Measurements from ENCODE around the gene MYADML2. TPM values are rescaled to one million over a fixed set of nuclear protein-coding genes. Genes with fewer than 3 reads are reported as not detected.
"Not testable (repeated sequence)": the region's sequence is repeated elsewhere in the genome, so short reads cannot be mapped to it uniquely, and the experiment has no call there.

The MYADML2 gene
- total RNA-seq, 1 donor, result not detected

DNA sequence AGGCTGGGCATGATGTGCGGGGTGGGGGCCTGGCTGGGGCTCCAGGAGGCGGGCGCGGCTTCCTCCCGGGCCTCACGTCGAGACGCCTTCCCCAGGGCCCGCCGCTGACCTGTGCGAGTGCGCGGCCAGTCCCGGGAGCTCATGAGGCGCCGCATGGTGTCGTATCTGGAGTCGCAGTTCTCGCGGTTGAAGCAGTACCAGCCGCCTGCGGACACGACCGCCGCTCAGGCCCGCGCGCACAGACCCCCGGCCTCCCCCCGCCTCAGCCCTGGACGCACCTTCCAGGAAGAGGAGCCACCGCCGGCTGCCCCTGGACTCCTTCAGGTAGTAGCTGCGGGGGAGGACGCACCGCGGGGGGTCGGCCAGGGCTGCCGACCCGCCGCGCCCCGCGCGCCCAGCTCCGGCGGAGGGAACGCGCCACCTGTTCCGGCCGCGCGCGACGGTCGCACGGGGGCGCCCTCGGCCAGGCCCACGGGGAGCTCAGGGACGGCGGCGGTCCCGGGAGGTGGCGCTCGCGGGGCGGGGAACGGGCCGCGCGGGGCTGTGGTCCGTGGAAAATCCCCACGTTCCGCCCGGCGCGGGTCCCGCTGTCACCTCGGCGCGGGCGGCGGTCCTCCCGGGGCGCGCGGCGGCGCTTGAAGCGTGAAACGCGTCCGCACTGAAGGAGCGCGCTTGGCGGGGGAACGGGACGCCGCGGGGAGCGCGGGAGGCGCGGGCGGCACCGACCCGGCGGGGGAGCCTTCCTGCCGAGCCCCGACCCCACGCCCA is 12.5 kb upstream of the MYADML2 start:
- DNase-seq (ENCODE audit: low read depth in 2 of 3, low spot score in 2 of 3), result peak; percentile 71 to 85 (median 78)

DNA sequence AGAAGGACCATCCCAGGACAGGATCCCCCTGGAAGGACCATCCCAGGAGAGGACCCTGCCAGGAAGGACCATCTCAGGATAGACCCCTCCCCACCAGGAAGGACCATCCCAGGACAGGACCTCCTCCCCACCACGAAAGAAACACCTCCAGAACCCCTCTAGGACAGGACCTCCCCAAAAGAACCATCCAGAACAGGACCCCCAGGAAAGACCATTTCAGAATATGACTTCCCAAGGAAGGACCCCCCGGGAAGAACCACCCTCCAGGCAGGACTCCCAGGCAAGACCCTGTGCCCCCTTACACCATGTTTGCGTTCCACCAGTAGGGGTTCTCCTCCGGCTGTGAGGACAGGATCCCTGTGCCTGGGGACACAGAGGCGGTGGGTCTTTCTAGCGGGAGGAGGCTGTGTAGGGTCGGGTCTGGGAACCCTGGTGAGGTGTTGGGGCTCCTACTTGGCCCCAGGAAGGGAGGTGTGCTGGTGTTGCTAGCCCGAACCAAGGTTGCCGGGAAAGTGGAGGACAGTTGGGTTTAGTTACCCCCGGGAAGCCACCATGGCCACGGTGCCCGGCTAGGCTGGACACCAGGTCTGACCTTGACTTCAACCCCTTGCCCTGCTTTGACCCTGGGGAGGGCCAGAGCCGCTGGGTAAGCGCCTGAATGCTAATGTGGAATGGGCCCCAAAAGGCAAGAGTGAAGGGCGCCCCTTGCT is 11.8 kb upstream of the MYADML2 start:
- no peak for DNase-seq (ENCODE audit: low read depth in 2 of 3, low spot score in 2 of 3)

DNA sequence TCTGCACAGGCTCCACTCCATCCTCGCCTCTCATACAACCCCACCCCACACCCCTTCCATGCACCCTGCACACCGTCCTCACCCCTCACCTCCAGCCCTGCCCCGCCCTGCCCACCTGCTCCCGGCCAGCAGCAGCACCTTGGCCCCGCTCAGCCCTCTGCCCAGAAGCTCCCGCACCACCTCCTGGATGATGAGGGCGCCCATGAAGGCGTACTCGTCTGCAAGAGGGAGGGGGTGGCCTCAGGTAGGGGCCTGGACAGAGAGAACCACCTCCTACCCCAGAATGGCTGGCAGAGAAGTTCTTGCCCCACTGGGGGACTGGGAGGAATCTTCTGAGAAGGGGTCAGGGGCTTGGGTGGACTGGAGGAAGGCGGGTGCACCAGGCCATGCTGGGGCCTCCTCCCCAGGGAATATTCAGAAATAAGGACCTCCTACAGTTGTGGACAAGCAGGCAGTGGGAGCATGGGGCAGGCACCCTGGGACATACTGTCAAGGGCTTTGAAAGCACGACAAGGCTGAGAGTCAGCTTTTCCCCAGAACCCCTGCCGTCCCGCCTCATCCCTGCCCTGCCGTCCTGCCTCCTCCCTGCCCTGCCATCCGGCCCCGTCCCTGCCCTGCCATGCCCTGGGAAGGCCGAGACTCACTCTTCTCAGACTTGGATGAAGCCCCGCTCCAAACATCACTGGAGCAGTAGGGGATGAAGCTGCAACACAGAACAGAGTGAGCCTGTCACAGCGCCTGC is 10.8 kb upstream of the MYADML2 start:
- no peak for DNase-seq (ENCODE audit: low read depth in 2 of 3, low spot score in 2 of 3)

DNA sequence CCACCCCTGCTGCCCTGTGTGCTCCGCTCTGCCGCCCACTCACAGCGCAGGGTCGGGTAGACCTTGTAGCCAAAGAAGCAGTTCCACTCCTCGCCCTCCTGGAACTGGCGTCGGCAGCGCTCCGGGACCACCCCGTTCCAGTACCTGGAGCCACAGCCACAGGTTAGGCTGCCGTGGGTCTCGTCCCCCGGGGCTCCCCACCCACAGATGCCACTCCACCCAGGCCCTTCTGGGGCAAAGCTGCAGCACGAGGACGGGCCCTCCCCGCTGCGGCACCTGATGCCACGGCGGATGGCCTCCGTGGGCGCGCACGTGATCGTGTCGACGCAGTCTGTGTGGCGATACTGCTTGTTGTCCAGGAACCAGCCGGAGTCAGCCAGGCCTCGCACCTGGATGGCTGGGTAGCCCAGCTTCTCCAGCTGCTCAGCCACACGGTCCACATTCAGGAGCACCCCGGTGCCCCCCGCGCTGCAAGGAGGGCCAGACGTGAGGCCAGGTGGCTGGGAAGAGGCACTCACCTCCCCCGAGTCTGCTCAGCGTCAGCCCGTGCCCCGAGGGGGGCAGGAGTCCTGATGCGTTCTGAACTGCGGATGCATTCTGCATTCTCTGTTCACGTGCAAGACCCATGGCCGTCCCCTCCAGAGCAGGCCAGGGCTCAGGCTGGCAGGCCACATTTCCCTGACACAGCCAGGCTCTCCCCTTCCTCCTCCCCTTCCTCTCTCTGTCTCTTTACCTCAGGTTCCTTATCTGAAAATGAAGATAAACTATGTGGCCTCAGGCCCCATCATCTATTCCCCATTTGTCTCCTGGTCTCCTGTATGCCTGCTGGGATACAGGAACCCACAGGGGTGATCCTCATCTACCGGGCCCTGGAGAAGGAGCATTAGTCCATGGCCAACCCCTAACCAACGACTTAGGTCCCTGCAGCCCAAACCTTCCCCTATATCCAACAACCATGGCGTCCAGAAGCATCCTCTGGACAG is 9.9 kb upstream of the MYADML2 start:
- DNase-seq (ENCODE audit: low read depth in 2 of 3, low spot score in 2 of 3), result no peak

- no peak for DNase-seq (ENCODE audit: low read depth in 2 of 3, low spot score in 2 of 3)
Measured at GRCh38 chr17:81955756-81956544, 8.9 kb upstream of the MYADML2 start.

DNA sequence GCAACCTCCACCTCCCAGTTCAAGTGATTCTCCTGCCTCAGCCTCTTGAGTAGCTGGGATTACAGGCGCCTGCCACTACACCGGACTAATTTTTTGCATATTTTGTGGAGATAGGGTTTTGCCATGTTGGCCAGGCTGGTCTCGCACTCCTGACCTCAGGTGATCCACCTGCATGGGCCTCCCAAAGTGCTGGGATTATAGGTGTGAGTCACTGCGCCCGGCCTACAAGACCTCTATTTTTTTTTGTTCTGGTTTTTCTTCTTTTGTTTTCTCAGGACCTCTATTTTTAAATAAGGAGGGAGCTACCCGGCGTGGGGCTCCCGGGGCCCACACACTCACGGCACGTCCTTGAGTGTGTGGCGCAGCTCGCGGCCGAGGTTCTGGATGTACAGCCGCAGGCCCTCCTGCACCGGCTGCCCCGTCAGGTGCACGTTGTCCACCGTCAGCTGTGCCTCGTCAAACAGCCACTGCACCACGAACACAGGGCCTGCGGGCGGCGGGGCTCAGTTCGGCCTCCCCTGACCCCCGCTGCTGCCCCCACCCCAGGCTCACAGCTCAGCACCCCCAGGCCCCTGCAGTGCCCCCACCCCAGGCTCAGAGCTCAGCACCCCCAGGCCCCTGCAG is 8.1 kb upstream of the MYADML2 start:
- DNase-seq (ENCODE audit: low read depth in 2 of 3, low spot score in 2 of 3), result no peak

DNA sequence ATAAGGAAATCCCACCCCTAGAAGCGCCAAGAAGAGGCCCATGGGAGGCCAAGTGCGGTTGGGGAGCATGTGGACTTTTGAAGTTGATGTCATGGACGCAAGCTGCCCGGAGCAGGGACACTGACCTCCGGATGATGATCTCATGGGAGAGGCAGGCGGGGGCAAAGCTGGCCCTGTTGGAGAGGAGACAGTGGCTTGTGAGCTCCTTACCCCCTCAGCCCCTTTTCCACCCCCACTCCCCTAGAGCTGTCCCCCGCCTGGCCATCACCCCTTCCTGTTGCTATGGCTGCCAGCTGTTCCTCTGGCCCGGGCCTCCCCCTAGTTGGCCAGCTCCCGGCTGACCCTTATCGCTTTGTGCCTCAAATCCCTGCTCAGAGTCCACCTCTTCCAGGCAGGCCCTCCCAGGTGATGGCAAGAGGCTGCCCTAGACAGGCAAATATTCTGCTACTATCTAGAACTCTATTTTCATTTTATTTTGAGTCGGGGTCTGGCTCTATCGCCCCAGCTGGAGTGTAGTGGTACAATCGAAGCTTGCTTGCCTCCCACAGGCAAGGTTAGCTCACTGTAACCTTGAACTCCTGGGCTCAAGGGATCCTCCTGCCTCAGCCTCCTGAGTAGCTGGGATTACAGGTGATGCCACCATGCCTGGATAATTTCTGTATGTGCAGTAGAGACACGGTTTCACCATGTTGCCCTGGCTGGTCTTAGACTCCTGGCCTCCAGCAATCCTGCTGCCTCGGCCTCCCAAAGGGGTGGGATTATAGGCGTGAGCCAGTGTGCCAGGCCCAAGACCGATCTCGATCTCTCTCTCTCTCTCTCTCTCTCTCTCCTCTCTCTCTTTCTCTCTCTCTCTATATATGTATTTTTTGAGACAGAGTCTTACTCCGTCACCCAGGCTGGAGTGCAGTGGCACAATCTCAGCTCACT is 7.4 kb upstream of the MYADML2 start:
- no peak for DNase-seq (ENCODE audit: low read depth in 2 of 3, low spot score in 2 of 3)

GRCh38 chr17:81953443-81953842 is 6.4 kb upstream of the MYADML2 start:
- DNase-seq (ENCODE audit: low read depth in 2 of 3, low spot score in 2 of 3), result not testable (repeated sequence)

GRCh38 chr17:81952792-81953228 is 5.8 kb upstream of the MYADML2 start:
- DNase-seq (ENCODE audit: low read depth in 2 of 3, low spot score in 2 of 3), result no peak

- DNase-seq (ENCODE audit: low read depth in 2 of 3, low spot score in 2 of 3), result no peak
Measured at GRCh38 chr17:81951785-81952684, 5.0 kb upstream of the MYADML2 start.

GRCh38 chr17:81950501-81950900 is 3.5 kb upstream of the MYADML2 start:
- DNase-seq (ENCODE audit: low read depth in 2 of 3, low spot score in 2 of 3), result no peak

GRCh38 chr17:81948635-81949378 is 1.8 kb upstream of the MYADML2 start:
- DNase-seq (ENCODE audit: low read depth in 2 of 3, low spot score in 2 of 3), result no peak

- no peak for DNase-seq (ENCODE audit: low read depth in 2 of 3, low spot score in 2 of 3)
Measured at GRCh38 chr17:81944858-81945257, 2.2 kb downstream of the MYADML2 start.

DNA sequence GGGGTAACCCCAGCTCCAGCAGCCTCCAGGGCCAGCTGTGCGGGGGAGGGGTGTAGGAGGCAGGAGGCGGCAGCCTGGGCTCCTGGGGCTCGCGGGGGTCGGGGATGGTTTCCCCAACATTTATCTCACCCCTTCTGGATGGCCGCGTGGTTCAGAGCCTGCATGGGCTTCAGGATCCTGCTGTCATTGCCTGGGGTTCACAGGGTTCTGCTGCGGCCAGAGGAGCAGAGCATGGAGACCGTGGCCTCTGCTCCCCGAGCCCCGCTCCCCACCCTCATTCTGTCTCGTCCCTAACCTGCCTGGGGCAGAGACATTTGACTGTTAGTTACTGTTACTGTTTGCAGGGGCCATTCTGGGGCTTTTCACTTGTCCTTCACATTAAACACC is 4.9 kb downstream of the MYADML2 start:
- no peak for DNase-seq (ENCODE audit: low read depth in 2 of 3, low spot score in 2 of 3)

GRCh38 chr17:81941484-81942166 is 5.4 kb downstream of the MYADML2 start:
- peak in 1 of 3 donors; percentile 27 for DNase-seq (ENCODE audit: low read depth in 2 of 3, low spot score in 2 of 3)

Data from hematopoietic multipotent progenitor cell (in vitro differentiated cells).